ENCODE measurements around the gene USP13. TPM values are rescaled to one million over a fixed set of nuclear protein-coding genes. Genes with fewer than 3 reads are reported as not detected.
A peak's percentile ranks its signal among the peaks of the same experiment; 100 is the strongest.

USP13 gene
- total and polyA plus RNA-seq, 2 of the 13 experiments (the other 11 are each of a cell fraction or from before 2014, with no cell fraction given): 15.9 to 36.7 TPM

DNA sequence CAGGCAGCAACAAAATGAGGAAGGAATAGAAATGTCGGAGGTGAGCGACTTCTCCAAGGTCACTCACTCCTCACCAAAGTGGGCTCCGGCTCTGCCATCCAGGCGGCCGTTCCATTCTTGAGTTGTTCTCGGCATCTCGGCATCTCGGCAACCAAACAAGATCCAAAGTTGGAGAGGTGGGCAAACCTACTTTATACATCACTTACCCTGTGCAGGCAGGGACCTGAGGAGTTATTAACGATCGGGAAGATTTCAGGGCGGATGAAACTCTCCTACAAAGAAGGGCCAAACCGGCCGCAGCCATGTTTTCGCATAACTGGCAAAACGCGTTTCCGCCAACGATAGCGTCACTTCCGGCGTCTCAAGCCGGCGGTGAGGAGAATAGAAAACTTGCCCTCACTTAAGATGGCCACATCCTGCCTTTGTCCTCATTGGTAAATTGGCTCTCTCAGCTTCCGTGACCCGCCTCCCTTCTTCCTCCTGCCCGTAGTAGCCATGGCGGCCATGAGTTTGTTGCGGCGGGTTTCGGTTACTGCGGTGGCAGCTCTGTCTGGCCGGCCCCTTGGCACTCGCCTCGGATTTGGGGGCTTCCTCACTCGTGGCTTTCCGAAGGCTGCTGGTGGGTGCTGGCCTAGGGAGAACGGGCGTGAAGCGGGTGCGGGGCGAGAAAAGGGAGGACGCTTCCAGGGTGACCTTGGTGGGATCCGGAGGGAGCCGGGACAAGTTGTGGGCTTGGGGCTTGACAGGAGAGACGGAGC, 48.3 kb upstream of the USP13 start, which contains the start of the genes MRPL47 and NDUFB5 (continued):
- TF ChIP-seq ZNF354B (CRISPR knock-in tag; IDR thresholded peaks at IDR 0.05) (no peak), FOXA3 (CRISPR knock-in tag; IDR thresholded peaks at IDR 0.05) (peak; percentile 53), ZBTB42 (CRISPR knock-in tag; IDR thresholded peaks at IDR 0.05) (no peak), ZNF484 (CRISPR knock-in tag; IDR thresholded peaks at IDR 0.05; ENCODE audit: borderline replicate concordance, low read depth) (no peak), ZNF253 (CRISPR knock-in tag; IDR thresholded peaks at IDR 0.05; ENCODE audit: borderline replicate concordance) (no peak), HNRNPH1 (optimal IDR thresholded peaks at IDR 0.05; ENCODE audit: low read depth, low read length) (no peak), TOPORS (CRISPR knock-in tag; IDR thresholded peaks at IDR 0.05) (peak; percentile 14; the same call in 1 of the 2 replicates), ZBTB3 (CRISPR knock-in tag; IDR thresholded peaks at IDR 0.05; ENCODE audit: borderline replicate concordance, low read depth) (no peak), ZSCAN12 (CRISPR knock-in tag; IDR thresholded peaks at IDR 0.05) (no peak), GZF1 (CRISPR knock-in tag; IDR thresholded peaks at IDR 0.05) (no peak; the same call in 1 of the 2 replicates), ASH2L (IDR thresholded peaks at IDR 0.05; ENCODE audit: insufficient read length, low read depth, low read length) (peak; percentile 97), SIX1 (CRISPR knock-in tag; IDR thresholded peaks at IDR 0.05; ENCODE audit: borderline replicate concordance) (no peak), MAX (IDR thresholded peaks at IDR 0.05) (peak; percentile 74), ZNF383 (CRISPR knock-in tag; IDR thresholded peaks at IDR 0.05; ENCODE audit: borderline replicate concordance) (no peak), TBX2 (CRISPR knock-in tag; IDR thresholded peaks at IDR 0.05; ENCODE audit: borderline replicate concordance) (peak; percentile 70), NCOR1 (IDR thresholded peaks at IDR 0.05; ENCODE audit: borderline replicate concordance, low read length) (no peak; the same call in 1 of the 2 replicates), ZFP36 (IDR thresholded peaks at IDR 0.05; ENCODE audit: borderline replicate concordance, low read depth, low read length, partially characterized antibody) (no peak), THAP11 (CRISPR knock-in tag; IDR thresholded peaks at IDR 0.05) (peak; percentile 92), ZNF552 (CRISPR knock-in tag; IDR thresholded peaks at IDR 0.05; ENCODE audit: borderline replicate concordance) (no peak), CCAR2 (optimal IDR thresholded peaks at IDR 0.05; ENCODE audit: low read depth, low read length) (no peak), ZFP1 (CRISPR knock-in tag; IDR thresholded peaks at IDR 0.05) (peak; percentile 54; the same call in 1 of the 2 replicates), ATF1 (CRISPR knock-in tag; IDR thresholded peaks at IDR 0.05) (peak; percentile 96), SUZ12 (IDR thresholded peaks at IDR 0.05; ENCODE audit: low read depth, low read length) (no peak), ZNF841 (CRISPR knock-in tag; IDR thresholded peaks at IDR 0.05; ENCODE audit: borderline replicate concordance) (no peak), ZNF546 (CRISPR knock-in tag; conservative IDR thresholded peaks at IDR 0.05) (no peak), ZBTB43 (CRISPR knock-in tag; conservative IDR thresholded peaks at IDR 0.05) (no peak), SPEN (CRISPR knock-in tag; IDR thresholded peaks at IDR 0.05; ENCODE audit: low read depth) (peak; percentile 92), ZSCAN25 (CRISPR knock-in tag; IDR thresholded peaks at IDR 0.05) (no peak), CEBPG (CRISPR knock-in tag; IDR thresholded peaks at IDR 0.05) (peak; percentile 34), ZNF792 (CRISPR knock-in tag; IDR thresholded peaks at IDR 0.05) (peak; percentile 68; the same call in 1 of the 2 replicates)
- TF ChIP-seq, protein P1, sequence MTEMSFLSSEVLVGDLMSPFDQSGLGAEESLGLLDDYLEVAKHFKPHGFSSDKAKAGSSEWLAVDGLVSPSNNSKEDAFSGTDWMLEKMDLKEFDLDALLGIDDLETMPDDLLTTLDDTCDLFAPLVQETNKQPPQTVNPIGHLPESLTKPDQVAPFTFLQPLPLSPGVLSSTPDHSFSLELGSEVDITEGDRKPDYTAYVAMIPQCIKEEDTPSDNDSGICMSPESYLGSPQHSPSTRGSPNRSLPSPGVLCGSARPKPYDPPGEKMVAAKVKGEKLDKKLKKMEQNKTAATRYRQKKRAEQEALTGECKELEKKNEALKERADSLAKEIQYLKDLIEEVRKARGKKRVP (CRISPR knock-in tag; IDR thresholded peaks at IDR 0.05): no peak

Data from HepG2 (cell line).